ENCODE results near the gene MXRA7.

Gene MXRA7

GRCh38 chr17:76696763-76697701 is 13.7 kb downstream of the MXRA7 start:
- POLR2A ChIA-PET = interaction anchor here (0.6 to 2.5 kb wide), 18 partner anchors 8 to 343 kb away, joined by 3 to 17 read pairs (median 8); partner anchors contain the start of genes MFSD11, MXRA7, PRPSAP1 and SRSF2
- CTCF ChIA-PET = interaction anchor here (0.6 to 3.3 kb wide), 14 partner anchors 8 to 1224 kb away, joined by 3 to 22 read pairs (median 5); partner anchors contain the start of gene MXRA7
- Histone ChIP-seq H3K4me1 (ENCODE audit: control insufficient read depth, insufficient read depth, low read length) (peaks cover 38% of the 10 kb centered on the region), H3K27ac (ENCODE audit: extremely low read depth, low read depth, low read length) (peak overlapping the region; percentile 79), H3K36me3 (ENCODE audit: control insufficient read depth in 2 of 2, insufficient read depth in 1 of 2, low read length in 2 of 2) (peaks cover 6% of the 10 kb centered on the region in 2 experiments; a peak in 2 of 3 replicates), H3K9me3 (ENCODE audit: control insufficient read depth, insufficient read depth, low read depth, low read length) (no peaks in the 10 kb centered on the region), H3K4me3 (ENCODE audit: low read depth, low read length) (no peak overlapping the region)
- TF ChIP-seq ZIC2 (tag by site-specific recombination; IDR thresholded peaks at IDR 0.05) (no peak), ZNF132 (tag by site-specific recombination; IDR thresholded peaks at IDR 0.05; ENCODE audit: borderline replicate concordance) (no peak), ZNF843 (tag by site-specific recombination; IDR thresholded peaks at IDR 0.05) (no peak), TRIM28 (IDR thresholded peaks at IDR 0.05; ENCODE audit: borderline replicate concordance, low read length) (peak; percentile 29; the same call in 1 of the 2 replicates), ZNF449 (tag by site-specific recombination; IDR thresholded peaks at IDR 0.05) (peak; percentile 32; the same call in 1 of the 2 replicates), ZNF548 (tag by site-specific recombination; IDR thresholded peaks at IDR 0.05) (peak; percentile 95)

- no peak overlapping the region for H3K4me3 ChIP-seq (ENCODE audit: low read depth, low read length)
- ChIA-PET POLR2A (interaction anchor here (1.0 kb wide), 2 partner anchors 9 to 14 kb away, joined by 5 to 8 read pairs; no protein-coding TSS in a partner anchor), CTCF (interaction anchor here (0.8 to 3.3 kb wide), 2 partner anchors 14 to 19 kb away, joined by 3 to 22 read pairs; no protein-coding TSS in a partner anchor)
- TF ChIP-seq ZSCAN4 (tag by site-specific recombination; IDR thresholded peaks at IDR 0.05) (peak; percentile 76), ZNF280C (tag by site-specific recombination; IDR thresholded peaks at IDR 0.05) (no peak)
- peaks cover 6% of the 10 kb centered on the region in 2 experiments; a peak in 2 of 3 replicates for H3K36me3 ChIP-seq (ENCODE audit: control insufficient read depth in 2 of 2, insufficient read depth in 1 of 2, low read length in 2 of 2)
- H3K27ac ChIP-seq (ENCODE audit: extremely low read depth, low read depth, low read length) = no peak overlapping the region
- H3K4me1 ChIP-seq (ENCODE audit: control insufficient read depth, insufficient read depth, low read length) = peaks cover 23% of the 10 kb centered on the region
- no peaks in the 10 kb centered on the region for H3K9me3 ChIP-seq (ENCODE audit: control insufficient read depth, insufficient read depth, low read depth, low read length)
These were observed 15.5 kb downstream of the MXRA7 start for GRCh38 chr17:76695059-76695831.

GRCh38 chr17:76691379-76692191 is 19.2 kb downstream of the MXRA7 start:
- CTCF ChIA-PET = interaction anchor here (0.6 to 14.2 kb wide), 6 partner anchors 10 to 267 kb away, joined by 4 to 175 read pairs (median 8); partner anchors contain the start of gene MXRA7

More at GRCh38 chr17:76691379-76692191, 19.2 kb downstream of the MXRA7 start:
- Histone ChIP-seq H3K27ac (ENCODE audit: extremely low read depth, low read depth, low read length) (no peak overlapping the region), H3K4me1 (ENCODE audit: control insufficient read depth, insufficient read depth, low read length) (peaks cover 11% of the 10 kb centered on the region), H3K4me3 (ENCODE audit: low read depth, low read length) (no peak overlapping the region), H3K36me3 (ENCODE audit: control insufficient read depth in 2 of 2, insufficient read depth in 1 of 2, low read length in 2 of 2) (peaks cover 6 to 20% of the 10 kb centered on the region in 2 experiments; a peak in 2 of 3 replicates), H3K9me3 (ENCODE audit: control insufficient read depth, insufficient read depth, low read depth, low read length) (no peaks in the 10 kb centered on the region)
- TF ChIP-seq ZNF707 (tag by site-specific recombination; IDR thresholded peaks at IDR 0.05) (peak; percentile 44; the same call in 1 of the 2 replicates), KLF9 (tag by site-specific recombination; IDR thresholded peaks at IDR 0.05; ENCODE audit: low read depth) (no peak), KLF1 (tag by site-specific recombination; IDR thresholded peaks at IDR 0.05) (peak; percentile 13; the same call in 1 of the 2 replicates)
- POLR2A ChIA-PET = interaction anchor here (0.9 to 2.1 kb wide), 2 partner anchors 10 to 28 kb away, joined by 3 to 6 read pairs; no protein-coding TSS in a partner anchor

Data from HEK293 (cell line).